CD4-positive, alpha-beta T cell treated with Interleukin-4 for 1 hour (primary cell): Measurements from ENCODE around the gene WLS.
"Not testable (repeated sequence)": the region's sequence is repeated elsewhere in the genome, so short reads cannot be mapped to it uniquely, and the experiment has no call there.

Source experiments
- DNase-seq, 2 donors: peaks; one replicate each; pipeline ENCODE4 v3.0.0-alpha.2; 2020 to 2022

The WLS gene

GRCh38 chr1:68197461-68197860 is 34.9 kb downstream of the WLS start:
- no peak for DNase-seq

DNA sequence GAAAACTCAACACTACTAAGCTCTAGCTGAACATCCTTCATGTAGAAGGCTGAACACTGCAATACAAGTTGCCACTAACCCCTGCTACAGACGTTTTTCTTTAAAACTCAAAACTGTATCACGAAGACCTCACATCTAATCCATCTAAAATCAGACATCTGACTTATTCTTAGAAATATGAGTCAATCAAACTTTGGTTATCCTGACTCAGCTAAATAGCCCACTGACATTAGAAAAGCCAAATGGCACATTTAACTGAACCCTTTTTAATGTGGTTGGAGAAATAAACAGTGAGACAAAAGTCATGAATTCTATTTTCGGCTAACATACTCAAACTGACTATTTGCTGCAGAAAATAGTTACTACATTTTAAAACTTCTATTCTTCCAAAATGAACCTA is 35.6 kb downstream of the WLS start:
- no peak for DNase-seq

GRCh38 chr1:68191717-68192116 is 40.6 kb downstream of the WLS start:
- no peak for DNase-seq

DNA sequence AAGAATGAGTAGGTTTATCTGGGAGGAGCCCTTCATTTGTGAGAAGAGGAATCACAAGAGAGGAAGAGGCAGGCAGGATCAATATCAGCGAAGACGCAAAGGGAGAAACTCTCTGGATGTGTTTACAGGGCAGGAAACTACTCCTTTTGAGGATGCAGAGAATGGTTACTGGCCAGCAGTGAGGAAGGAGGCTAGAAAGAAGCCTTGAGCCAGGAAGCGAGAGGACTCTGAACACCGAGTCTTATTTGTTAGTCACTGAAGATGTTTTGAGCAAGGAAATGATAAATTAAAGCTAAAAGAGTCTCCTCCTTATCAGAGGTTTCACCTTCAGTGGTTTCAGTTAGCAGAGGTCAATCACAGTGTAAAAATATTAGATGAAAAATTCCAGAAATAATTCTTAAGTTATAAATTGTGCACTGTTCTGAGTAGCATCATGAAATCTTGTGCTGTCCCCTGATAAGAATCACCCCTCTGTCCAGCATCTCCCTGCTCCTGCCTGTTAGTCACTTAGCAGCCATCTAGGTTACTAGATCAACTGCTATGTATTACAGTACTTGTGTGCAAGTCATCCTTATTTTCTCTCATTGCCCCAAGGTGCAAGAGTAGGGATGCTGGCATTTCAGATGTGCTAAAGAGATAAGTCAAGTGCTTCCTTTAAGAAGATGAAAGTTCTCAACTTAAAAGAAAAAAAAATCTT is 43.5 kb downstream of the WLS start:
- no peak for DNase-seq

DNA sequence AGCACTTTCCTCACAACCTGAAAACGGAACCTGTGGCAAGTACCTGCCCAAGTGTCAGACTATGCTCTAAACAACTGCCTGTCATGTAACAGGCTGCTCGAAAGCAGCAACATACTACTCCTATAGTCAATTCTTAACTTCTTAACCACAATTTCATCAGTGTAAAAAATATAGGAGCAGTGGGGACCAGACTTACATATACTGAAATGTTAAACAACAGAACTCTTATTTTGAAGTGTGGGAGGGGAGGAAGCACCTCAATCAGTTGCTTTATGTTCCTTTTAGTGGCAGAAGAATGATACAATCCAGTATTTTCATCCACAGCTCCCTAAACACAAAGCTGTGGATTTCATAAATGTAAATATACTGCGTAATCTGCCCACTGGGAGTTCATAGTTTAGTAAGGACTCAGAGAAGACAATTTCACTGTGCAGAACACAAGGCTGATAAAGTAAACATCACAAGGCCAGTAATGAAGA is 44.2 kb downstream of the WLS start:
- DNase-seq, result no peak

GRCh38 chr1:68185743-68186142 is 46.6 kb downstream of the WLS start:
- no peak for DNase-seq

DNA sequence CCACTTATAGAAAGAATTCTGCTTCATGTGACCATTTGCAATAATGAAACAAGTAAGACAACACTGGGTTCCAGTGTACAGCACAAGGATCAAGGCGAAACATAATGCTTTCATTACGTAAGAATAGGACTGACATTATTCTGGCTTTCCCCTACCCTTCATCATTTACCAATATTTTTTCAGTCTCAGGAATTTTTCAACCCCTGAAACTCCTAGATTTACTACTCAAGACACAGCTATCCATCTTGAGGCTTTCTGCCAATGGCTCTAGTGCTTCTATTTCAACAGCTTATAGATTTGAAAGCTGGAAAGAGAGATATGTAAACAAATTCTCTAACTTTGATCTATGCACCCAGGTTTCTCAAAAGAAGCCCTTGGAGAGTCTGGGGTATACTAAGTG is 48.4 kb downstream of the WLS start:
- no peak for DNase-seq

GRCh38 chr1:68181165-68181556 is 51.2 kb downstream of the WLS start:
- no peak for DNase-seq

DNA sequence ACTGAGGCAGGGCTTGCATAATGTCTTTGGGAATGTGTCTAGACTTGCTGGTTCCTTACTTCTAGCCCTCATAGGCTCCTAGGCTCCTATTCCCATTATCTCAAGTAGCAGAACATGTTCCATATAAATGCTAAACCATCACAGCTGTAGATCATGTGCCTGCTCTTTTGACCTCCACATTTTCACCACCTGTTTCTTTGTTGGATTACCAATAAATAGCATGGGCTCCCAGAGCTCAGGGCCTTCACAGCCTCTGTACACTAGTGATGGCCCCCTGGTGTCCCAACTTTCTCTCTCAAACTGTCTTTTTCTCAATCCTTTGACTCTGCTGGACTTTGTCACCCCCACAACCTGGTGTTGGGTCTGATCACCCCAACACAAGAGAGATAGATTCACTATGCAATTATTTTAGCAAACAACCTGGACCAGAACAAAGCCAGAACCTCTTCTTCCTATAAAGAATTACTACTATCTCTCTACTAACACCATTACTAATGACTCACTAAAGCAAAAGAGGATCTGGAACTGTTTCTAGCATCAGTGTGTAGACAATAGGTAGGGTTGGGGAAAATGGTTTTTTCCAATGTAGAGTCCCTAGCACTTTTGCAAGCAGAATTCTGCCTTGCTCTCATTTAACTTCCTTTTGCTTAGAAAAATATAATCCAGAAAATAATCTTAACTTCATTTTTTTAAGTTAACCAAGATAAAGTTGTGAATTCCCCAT is 51.7 kb downstream of the WLS start:
- DNase-seq, result no peak

- no peak for DNase-seq
These were observed 53.4 kb downstream of the WLS start for GRCh38 chr1:68178821-68179490.

DNA sequence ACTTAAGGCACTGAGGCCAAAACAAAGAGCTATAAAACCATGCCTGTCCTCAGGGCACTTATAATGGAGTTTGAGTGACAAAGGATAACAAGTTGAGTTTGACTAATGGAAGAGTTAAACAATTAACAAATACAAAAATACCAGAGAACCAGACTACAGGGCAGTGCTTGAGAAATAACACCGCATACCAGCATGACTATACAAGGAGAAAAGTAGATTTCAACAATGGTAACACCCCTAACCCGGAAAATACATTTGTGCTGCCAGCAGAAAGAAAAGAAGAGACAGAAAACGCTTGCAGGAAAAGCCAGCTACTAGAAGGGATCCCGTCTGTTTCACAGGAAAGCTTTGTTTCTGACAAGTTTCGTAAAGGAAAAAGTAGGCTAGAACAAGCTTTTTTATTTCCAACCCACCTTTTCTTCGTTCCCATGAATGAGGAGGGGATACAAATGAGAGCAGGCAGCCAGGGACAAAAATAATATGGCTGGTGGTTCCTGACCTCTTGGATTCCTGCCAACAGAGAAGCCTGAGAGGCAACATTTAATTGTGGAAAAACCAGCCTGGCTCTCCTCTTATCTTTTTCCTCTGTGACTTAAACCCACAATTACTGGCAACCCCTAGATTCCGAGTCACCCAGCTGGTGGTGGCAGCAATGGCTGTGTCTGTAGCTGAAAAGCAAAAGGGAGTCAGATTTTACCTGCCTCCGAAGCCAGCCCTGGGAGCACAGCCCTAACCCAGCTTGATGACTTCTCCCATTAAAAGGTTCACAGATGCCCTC is 56.5 kb downstream of the WLS start:
- no peak for DNase-seq

DNA sequence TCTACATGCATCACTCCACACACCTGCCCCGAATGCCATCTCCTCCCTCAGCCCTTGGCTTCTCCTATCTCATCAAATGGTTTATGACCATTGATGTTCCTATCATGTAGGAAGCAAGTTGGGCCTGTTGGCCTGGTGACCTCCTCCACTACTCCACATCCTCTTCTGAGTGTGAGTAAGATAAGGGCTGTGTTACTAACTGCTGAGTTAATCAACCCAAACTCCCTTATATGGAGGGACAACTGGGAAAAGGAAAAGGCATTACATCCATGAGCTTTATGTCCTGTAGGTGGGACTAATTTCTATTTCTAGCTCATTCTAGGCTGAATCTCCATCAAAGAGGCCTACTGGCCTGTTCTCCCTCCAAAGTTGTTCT is 57.6 kb downstream of the WLS start:
- no peak for DNase-seq

DNA sequence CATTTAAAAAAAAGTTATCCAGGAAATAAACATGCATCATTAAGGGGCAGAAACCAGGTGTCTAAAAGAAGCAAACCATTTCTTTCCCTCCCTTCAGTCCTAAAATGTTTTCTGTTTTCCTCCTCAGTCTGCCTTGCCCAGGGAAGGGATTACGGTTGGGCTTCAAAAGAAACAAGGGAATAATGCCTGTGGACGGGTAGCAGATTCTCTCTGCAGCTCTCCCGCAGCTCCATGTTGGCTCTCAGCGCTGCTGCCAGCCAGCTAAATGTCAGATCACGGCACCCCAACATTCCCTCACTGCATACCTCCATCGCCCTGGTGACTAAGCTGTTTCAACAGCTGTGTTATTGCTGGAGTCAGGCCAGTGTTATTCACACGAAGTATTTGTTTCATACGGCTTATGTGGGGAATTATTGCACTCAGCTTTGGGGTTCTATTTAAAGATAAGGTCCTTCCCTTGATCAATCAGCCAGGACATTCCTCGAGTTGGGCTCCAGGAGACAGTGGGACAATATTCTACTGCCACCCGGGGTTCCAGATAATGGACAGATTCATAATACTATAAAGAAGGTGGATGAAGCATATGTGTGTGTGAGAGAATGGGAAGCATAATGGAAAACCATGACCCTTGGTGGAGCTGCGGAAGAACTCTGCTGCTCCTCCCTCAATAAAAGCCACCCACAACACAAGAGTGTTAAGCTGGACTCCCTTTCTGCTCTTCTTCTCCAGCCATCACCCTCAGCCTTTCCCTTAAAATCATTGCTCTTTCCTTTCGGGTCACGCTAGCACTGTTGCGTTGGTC is 58.2 kb downstream of the WLS start:
- no peak for DNase-seq

GRCh38 chr1:68173283-68173935 is 58.9 kb downstream of the WLS start:
- DNase-seq, result no peak

- DNase-seq, result not testable (repeated sequence)
These were observed 60.5 kb downstream of the WLS start for GRCh38 chr1:68171795-68172194.

DNA sequence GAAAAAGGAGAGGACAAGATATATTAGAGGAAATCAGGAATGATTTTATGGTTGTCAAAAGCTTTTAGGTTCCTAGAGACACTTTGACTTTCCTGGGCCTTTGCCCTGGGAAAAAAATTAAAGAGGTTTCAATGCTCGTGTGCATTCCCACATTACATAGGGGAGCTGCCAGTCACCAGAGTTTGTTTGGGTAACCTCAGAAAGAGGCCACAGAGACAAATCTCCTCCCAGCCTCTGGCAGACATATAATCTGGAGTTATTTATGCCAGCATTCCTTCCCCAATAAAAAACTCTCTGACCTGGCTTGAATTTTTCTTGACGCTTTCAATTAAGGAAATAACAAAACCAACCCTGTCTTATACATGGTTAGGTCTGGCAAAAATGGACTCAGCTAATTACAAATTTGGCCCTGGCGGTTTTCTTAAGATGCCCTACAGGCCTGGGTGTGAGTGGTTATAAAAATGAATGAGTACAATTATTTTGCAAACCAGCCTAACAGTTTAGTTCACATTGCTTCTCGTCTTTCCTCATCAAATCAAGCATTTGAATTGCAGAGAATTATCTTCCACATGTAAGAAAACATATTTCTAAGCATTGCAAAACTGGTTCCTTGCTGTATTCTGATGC is 63.7 kb downstream of the WLS start:
- no peak for DNase-seq

GRCh38 chr1:68167211-68167610 is 65.1 kb downstream of the WLS start:
- DNase-seq, result no peak

DNA sequence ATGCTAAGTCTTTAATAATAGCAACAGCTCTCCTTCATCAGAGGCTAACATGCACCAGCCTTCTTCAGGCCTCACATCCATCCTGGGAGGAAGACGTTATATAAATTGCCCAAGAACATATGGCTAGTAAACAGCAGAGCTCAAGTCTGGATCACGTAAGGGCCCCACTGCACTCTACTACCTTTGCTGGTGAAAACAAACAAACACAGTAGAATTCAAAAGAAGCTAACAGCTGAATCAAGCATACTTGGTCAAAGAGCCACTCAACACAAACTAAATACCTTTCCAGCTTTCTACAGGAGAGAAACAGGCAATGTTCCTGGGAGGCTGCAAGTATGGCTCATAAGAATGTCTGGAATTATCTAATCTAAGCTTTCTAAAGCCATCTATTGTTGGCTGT is 66.0 kb downstream of the WLS start:
- DNase-seq, result no peak

DNA sequence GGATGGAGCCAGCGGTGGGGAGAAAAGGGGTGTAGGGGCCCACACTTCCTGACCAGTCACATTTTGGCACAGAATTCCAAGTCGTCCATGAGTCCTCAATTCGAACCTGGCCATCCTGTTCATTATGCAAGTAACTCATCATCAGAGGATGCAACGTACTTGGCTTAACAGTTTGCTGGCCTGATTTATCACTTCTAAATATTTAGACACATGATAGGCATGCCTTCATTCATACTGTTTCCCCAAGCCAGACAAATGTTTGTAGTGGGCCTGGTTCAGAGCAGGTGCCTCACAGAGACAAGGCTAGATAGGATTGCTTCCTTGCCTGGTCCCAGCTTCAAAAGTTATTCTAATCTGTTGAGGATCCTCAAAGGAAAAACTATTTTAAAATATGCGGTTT is 66.7 kb downstream of the WLS start:
- no peak for DNase-seq

- no peak for DNase-seq
These were observed 67.4 kb downstream of the WLS start for GRCh38 chr1:68164918-68165317.

DNA sequence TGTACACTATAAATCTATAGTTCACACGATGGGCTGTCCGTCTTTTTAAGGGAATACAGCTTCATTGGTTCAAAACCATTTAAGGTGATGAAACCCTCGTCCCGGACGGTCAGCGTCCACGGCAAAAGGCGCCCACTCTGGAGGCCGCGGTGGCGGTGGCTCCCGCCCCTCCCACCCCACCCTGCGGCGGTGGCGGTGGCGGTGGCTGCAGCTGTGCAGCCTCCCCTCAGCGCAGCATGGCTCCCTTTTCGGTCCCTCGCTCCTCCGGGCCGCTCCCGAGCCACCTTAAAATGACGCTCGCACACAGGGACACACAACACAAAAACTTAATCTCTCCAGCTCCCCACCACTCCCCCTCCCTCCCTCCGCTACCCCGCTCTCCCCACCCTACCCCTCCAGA is 69.1 kb downstream of the WLS start:
- no peak for DNase-seq
